Panc1 (cell line): ENCODE measurements around the gene AGBL4. TPM values are rescaled to one million over a fixed set of nuclear protein-coding genes. Genes with fewer than 3 reads are reported as not detected.

ENCODE experiments used
- ATAC-seq: fragments of 200-7000 bp; cut with Tn5 transposase; 2 replicates; pipeline ENCODE4 v1.9.1; 2020; ENCODE audit warnings: mild to moderate bottlenecking, moderate library complexity
- BruUV-seq: library from RNA; stranded (reverse); fragments of 400-500 nt; replicated peaks from 2 replicates; lab custom pipeline; 2021; lab: Mats Ljungman, UMichigan
- CTCF ChIA-PET: fragments of 300-600 bp; sonication (Branson Sonifier 250); formaldehyde crosslinking; loops from one replicate; lab custom pipeline; 2022; ENCODE audit warnings: antibody characterized with exemption; lab: Charles Lee
- POLR2A ChIA-PET: fragments of 300-600 bp; sonication (Branson Sonifier 250); formaldehyde crosslinking; loops from one replicate; lab custom pipeline; 2022; ENCODE audit warnings: antibody characterized with exemption; lab: Charles Lee
- DNase-seq: peaks from one replicate; pipeline ENCODE4 v3.0.0-alpha.2; 2010; ENCODE audit warnings: low read depth, low spot score
- H3K27ac ChIP-seq: 2 replicates; pipeline ENCODE4 v1.5.1; 2011; ENCODE audit warnings: mild to moderate bottlenecking, low read length, inconsistent platforms
- H3K27me3 ChIP-seq: fragments of 200-500 bp; sonication (Bioruptor generic); 2 replicates; pipeline ENCODE4 v1.6.0; 2014; ENCODE audit warnings: low read length, inconsistent platforms; ENCODE audit not compliant: control insufficient read depth, insufficient read depth
- H3K36me3 ChIP-seq: fragments of 200-500 bp; sonication (Bioruptor generic); 2 replicates; pipeline ENCODE4 v1.5.1; 2014; ENCODE audit warnings: inconsistent platforms, mild to moderate bottlenecking, low read length, moderate library complexity; ENCODE audit not compliant: control insufficient read depth, insufficient read depth
- H3K4me1 ChIP-seq: 2 replicates; pipeline ENCODE4 v1.5.1; 2011; ENCODE audit warnings: inconsistent platforms, mild to moderate bottlenecking, low read length, moderate library complexity; ENCODE audit not compliant: control insufficient read depth, insufficient read depth
- H3K4me3 ChIP-seq, 2 experiments: 2 replicates each; pipeline ENCODE4 v1.5.1; 2011 to 2012; ENCODE audit warnings: low read depth in 2 of 2, low read length in 2 of 2, mild to moderate bottlenecking in 2 of 2, inconsistent platforms in 1 of 2, moderate library complexity in 1 of 2
- H3K9me3 ChIP-seq: fragments of 200-500 bp; sonication (Bioruptor generic); 2 replicates; pipeline ENCODE4 v1.5.1; 2014; ENCODE audit warnings: low read depth, mild to moderate bottlenecking, inconsistent platforms, low read length, moderate library complexity; ENCODE audit not compliant: control insufficient read depth, insufficient read depth
- POLR2AphosphoS5 ChIP-seq: IDR thresholded peaks from 2 replicates; pipeline ENCODE4 v1.6.1; 2012; ENCODE audit warnings: mild to moderate bottlenecking, low read depth, low read length, moderate library complexity
- REST ChIP-seq, 2 experiments: IDR thresholded peaks; 2 replicates each; pipeline ENCODE4 v1.6.1; 2011 to 2012; ENCODE audit warnings: low read depth in 2 of 2, control low read depth in 1 of 2, low read length in 1 of 2, mild to moderate bottlenecking in 1 of 2, moderate library complexity in 1 of 2; ENCODE audit not compliant: insufficient read depth in 1 of 2
- SIN3A ChIP-seq: IDR thresholded peaks from 2 replicates; pipeline ENCODE4 v1.6.1; 2012; ENCODE audit warnings: low read depth, mild to moderate bottlenecking, low read length, moderate library complexity, borderline replicate concordance; ENCODE audit not compliant: insufficient read depth
- TCF7L2 ChIP-seq: IDR thresholded peaks from 2 replicates; pipeline ENCODE4 v1.6.1; 2011; ENCODE audit warnings: mild to moderate bottlenecking, low read depth, low read length, inconsistent platforms
- in situ Hi-C: cut with HindIII; loops from 2 replicates; pipeline ENCODE4 v1.10.0; 2016; ENCODE audit warnings: low sequenced_read_pairs, low pct_unique_long_range_greater_than_20kb
- intact Hi-C: fragments of 100-400 bp; cut with micrococcal nuclease; formaldehyde crosslinking; loops from one replicate; pipeline ENCODE4 v1.10.0; 2022; ENCODE audit not compliant: unreplicated experiment
- total RNA-seq: library from RNA; stranded (reverse); gene quantifications from one replicate; pipeline ENCODE4 v1.2.1, GENCODE V29; 2021; ENCODE audit not compliant: unreplicated experiment
- TF ChIP-seq, protein P1 (sequence below): fragments of 450-650 bp; IDR thresholded peaks from 2 replicates; pipeline ENCODE4 v1.5.1; 2017; ENCODE audit warnings: mild to moderate bottlenecking

The AGBL4 gene
- total RNA-seq, 1 experiment from 2014 or later: not detected

- CTCF ChIA-PET: no interaction called here
- ATAC-seq: no peak
- intact Hi-C loops (no loop called here), in situ Hi-C loops (no loop called here)
- no peak for TF ChIP-seq REST (IDR thresholded peaks at IDR 0.05; ENCODE audit: insufficient read depth in 1 of 2, low read depth in 2 of 2, low read length in 1 of 2)
- TF ChIP-seq, protein P1, sequence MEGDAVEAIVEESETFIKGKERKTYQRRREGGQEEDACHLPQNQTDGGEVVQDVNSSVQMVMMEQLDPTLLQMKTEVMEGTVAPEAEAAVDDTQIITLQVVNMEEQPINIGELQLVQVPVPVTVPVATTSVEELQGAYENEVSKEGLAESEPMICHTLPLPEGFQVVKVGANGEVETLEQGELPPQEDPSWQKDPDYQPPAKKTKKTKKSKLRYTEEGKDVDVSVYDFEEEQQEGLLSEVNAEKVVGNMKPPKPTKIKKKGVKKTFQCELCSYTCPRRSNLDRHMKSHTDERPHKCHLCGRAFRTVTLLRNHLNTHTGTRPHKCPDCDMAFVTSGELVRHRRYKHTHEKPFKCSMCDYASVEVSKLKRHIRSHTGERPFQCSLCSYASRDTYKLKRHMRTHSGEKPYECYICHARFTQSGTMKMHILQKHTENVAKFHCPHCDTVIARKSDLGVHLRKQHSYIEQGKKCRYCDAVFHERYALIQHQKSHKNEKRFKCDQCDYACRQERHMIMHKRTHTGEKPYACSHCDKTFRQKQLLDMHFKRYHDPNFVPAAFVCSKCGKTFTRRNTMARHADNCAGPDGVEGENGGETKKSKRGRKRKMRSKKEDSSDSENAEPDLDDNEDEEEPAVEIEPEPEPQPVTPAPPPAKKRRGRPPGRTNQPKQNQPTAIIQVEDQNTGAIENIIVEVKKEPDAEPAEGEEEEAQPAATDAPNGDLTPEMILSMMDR: no peak
- TF ChIP-seq SIN3A: no peak
- TF ChIP-seq POLR2AphosphoS5: no peak
- no peak for TF ChIP-seq TCF7L2
- H3K27me3 ChIP-seq: no peaks in the 10 kb centered on the region
- no TSS peak for BruUV-seq
- H3K9me3 ChIP-seq: no peaks in the 10 kb centered on the region
- H3K4me1 ChIP-seq: no peaks in the 10 kb centered on the region
- H3K36me3 ChIP-seq: no peaks in the 10 kb centered on the region
- no peak overlapping the region for H3K27ac ChIP-seq
- POLR2A ChIA-PET: no interaction called here
- DNase-seq: no peak
- H3K4me3 ChIP-seq: no peak overlapping the region
Observed at GRCh38 chr1:48953617-48954016, 1070.1 kb downstream of the AGBL4 start.

GRCh38 chr1:48948562-48948961, 1075.2 kb downstream of the AGBL4 start:
- ATAC-seq: no peak
- ChIA-PET CTCF (no interaction called here), POLR2A (no interaction called here)
- BruUV-seq: no TSS peak
- Histone ChIP-seq H3K36me3 (no peaks in the 10 kb centered on the region), H3K4me1 (no peaks in the 10 kb centered on the region), H3K27ac (no peak overlapping the region), H3K9me3 (no peaks in the 10 kb centered on the region), H3K27me3 (no peaks in the 10 kb centered on the region), H3K4me3 (no peak overlapping the region)
- DNase-seq: no peak
- no peak for TF ChIP-seq SIN3A
- TF ChIP-seq, protein P1: no peak
- TF ChIP-seq REST (IDR thresholded peaks at IDR 0.05; ENCODE audit: insufficient read depth in 1 of 2, low read depth in 2 of 2, low read length in 1 of 2): no peak
- no peak for TF ChIP-seq TCF7L2
- TF ChIP-seq POLR2AphosphoS5: no peak
- in situ Hi-C loops (no loop called here), intact Hi-C loops (no loop called here)
